ENCODE data around the gene ITIH3.

The ITIH3 gene

DNA sequence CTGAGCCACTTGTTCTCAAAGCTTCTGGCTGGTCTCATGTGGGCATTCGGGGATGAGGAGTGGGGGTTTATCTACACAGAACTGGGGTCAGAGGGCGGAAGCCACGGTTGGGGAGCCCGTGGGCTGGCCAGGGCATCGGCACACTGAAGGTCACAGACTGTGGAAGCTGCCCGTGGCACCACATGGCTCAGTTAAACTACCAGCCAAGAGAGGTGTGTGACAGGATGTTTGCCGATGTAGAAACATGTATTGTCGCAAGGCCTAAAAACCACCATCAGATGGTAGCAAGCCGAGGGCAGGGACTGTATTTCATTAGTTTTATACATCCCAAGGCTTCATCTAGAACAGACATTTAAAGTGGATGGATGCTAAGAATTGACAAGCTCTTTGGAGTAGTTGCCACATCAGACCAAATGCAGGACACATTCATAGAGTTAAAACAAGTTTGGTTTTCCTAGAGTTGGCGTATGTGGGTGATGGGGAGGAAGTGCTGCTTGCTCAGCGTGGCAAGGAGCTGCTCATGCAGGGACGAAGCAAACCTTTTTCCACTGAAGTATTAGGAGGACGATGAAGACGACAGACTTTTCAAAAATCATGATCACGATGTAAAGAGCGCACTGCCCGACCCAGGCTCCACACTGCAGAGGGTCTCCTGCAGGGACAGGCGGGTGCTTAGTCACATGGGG is 49.8 kb downstream of the ITIH3 start:
- TF ChIP-seq, protein P1, sequence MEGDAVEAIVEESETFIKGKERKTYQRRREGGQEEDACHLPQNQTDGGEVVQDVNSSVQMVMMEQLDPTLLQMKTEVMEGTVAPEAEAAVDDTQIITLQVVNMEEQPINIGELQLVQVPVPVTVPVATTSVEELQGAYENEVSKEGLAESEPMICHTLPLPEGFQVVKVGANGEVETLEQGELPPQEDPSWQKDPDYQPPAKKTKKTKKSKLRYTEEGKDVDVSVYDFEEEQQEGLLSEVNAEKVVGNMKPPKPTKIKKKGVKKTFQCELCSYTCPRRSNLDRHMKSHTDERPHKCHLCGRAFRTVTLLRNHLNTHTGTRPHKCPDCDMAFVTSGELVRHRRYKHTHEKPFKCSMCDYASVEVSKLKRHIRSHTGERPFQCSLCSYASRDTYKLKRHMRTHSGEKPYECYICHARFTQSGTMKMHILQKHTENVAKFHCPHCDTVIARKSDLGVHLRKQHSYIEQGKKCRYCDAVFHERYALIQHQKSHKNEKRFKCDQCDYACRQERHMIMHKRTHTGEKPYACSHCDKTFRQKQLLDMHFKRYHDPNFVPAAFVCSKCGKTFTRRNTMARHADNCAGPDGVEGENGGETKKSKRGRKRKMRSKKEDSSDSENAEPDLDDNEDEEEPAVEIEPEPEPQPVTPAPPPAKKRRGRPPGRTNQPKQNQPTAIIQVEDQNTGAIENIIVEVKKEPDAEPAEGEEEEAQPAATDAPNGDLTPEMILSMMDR (conservative IDR thresholded peaks at IDR 0.05; ENCODE audit: low read depth, low read length) = no peak
- no peak overlapping the region for H3K4me3 ChIP-seq (ENCODE audit: low read depth, low read length)
- DNase-seq (ENCODE audit: low read depth) = no peak

DNA sequence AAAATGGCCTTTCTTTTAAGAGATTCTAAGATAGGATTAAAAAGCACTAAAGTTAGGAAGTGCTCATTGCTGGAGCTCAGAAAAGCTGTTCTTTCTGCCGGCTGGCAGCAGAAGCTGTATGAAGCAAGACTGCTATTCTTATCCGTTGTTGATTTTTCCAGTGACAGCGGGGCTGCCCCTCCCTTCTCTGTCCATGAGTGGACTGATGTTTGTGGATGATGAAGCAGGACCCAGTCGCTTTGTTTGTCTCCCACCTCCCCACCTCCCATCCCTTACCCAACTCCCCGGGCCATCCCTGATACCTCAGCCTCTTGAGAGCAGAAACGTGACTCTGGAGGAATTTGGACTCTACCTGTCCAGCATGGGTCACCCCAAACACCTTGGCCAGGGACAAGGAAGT is 50.6 kb downstream of the ITIH3 start:
- DNase-seq (ENCODE audit: low read depth) = peak; percentile 63
- no peak overlapping the region for H3K4me3 ChIP-seq (ENCODE audit: low read depth, low read length)
- TF ChIP-seq, protein P1 (conservative IDR thresholded peaks at IDR 0.05; ENCODE audit: low read depth, low read length) = no peak

DNA sequence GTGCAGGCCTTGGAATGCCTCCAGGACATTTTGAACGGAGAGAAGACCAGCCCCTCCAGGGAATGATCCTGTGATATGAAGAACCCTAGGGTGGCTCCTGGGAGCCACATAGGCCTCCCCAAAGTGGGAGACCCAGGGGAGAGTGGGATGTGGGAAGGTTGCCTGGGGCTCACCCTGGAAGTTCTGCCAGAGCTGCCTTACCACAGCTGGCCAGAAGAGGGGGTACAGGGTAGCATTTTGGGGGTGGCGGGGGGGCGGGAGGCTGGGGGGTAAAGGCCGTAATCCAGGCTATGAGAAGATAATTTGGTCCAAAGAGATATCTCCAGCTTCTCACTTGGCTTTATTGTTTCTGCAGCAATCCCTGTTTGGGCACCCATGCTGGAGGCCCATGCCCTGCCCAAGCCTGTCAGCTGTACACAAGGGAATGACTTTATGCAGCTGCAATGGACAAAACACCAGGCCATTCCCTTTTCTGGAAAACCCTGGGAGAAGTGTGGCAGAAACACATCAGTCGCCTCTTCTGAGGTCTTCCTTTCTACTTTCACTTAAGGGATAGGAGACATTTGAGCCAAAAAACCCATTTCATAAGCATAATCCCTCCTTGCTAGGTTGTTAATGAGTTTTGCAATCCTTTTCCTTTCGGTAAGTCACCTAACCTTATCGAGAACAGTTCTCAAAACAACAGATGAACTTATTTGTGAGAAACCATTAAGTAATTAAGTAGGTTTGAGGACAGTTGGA is 51.3 kb downstream of the ITIH3 start:
- DNase-seq (ENCODE audit: low read depth) = no peak
- TF ChIP-seq, protein P1 (conservative IDR thresholded peaks at IDR 0.05; ENCODE audit: low read depth, low read length) = peak; percentile 51
- no peak overlapping the region for H3K4me3 ChIP-seq (ENCODE audit: low read depth, low read length)

DNA sequence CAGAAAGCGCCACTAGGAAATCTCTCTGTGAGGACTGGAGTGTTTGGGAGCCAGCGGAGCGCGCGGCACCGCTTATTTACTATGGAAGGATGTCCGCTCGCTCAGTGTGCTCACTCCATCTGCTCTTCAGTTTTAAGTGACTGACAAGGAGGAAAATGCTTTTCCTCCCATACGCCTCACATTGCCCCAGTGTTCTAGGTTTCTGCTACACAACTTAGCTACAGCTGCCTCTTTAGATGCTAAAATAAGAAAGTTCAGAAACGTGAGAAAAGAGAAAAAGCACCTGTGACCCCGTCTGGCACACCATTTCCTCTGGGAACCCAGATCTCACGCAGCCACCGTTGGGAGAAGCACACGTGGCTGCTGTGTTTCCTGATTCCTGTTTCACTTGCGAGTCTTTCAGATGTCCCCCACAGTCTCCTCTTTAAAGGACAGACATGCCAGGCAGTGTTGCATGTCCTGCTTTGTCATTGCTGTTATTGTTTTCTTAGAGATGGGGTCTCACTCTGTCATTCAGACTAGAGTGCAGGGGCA is 51.9 kb downstream of the ITIH3 start:
- TF ChIP-seq, protein P1 (conservative IDR thresholded peaks at IDR 0.05; ENCODE audit: low read depth, low read length) = no peak

DNA sequence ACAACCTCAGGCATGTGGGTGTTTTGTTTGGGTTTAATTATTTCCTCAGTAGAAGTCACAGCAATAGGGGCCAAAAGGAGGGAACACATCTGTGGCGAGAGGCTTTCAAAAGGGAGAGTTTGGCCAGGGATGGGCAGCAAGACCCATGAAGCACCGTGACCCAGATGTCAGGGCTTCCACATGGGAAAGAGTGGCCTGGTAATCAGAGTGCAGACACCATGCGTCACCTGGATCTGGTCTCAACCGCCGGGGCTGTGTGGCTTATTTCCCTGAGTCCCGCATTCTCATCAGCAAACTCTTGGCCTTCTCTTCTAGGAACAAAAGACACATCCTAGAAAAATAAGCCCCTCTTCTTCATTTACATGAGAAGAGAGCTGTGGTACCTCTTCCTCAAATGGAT is 52.6 kb downstream of the ITIH3 start:
- H3K4me3 ChIP-seq (ENCODE audit: low read depth, low read length) = no peak overlapping the region
- no peak for DNase-seq (ENCODE audit: low read depth)
- TF ChIP-seq, protein P1 (conservative IDR thresholded peaks at IDR 0.05; ENCODE audit: low read depth, low read length) = no peak

More for the DNA sequence above, 51.9 kb downstream of the ITIH3 start:
- H3K4me3 ChIP-seq (ENCODE audit: low read depth, low read length) = no peak overlapping the region
- no peak for DNase-seq (ENCODE audit: low read depth)

DNA sequence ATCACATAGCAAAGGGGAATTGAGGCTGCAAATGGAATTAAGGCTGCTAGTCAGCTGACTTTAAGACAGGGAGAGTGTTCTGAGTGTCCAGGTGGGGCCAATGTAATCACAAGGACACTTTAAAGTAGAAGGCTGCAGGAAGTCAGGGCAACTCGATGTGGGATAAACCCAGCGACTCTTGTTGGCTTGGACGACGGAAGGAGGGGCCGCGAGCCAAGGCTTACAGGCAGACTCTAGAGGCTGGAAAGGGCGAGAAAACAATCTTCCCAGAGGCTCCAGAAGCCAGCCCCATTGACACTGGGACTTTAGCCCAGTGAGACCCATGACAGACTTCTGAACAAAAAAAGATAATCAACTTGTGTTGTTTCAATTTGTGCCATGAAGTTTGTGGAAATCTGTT is 53.1 kb downstream of the ITIH3 start:
- H3K4me3 ChIP-seq (ENCODE audit: low read depth, low read length) = no peak overlapping the region
- TF ChIP-seq, protein P1 (conservative IDR thresholded peaks at IDR 0.05; ENCODE audit: low read depth, low read length) = no peak
- no peak for DNase-seq (ENCODE audit: low read depth)

Measured in choroid plexus epithelial cell (primary cell).